ENCODE data around the gene IGLL1.
"Not testable (repeated sequence)": the region's sequence is repeated elsewhere in the genome, so short reads cannot be mapped to it uniquely, and the experiment has no call there.

DNA sequence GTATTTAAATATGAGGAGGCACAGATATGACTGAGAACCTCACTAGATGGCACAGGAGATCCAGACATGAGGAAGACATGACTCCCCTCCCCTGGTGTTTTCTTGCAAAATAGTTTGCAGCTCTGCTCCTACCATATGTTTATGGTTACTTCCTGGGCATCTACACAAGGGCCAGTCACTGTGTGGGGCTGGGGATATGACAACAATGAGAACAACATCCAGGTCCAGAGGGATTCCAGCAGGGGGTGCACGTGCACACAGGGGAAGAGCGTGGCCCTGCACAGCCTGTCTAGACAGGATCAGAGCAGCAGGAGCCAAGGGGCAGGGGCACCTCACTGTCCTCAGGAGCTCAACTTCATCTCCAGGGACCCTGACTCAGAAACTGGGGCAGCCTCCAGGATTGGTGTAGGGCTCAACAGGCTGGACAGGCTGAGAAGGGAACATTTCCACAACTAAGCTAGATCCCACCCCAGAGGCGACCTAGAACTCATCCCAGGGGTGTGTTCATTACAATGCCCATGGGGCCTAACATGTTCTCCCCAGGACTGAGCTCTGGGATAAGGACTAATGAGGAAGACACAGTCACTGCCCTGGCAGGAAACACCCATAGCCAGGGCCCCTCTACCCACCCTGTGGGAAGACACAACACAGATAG lies 47.4 kb upstream of the IGLL1 start:
- TF ChIP-seq TAF1 (IDR thresholded peaks at IDR 0.05; ENCODE audit: low read depth, low read length); POLR2A (IDR thresholded peaks at IDR 0.05; ENCODE audit: low read depth, low read length); POLR2AphosphoS5 (IDR thresholded peaks at IDR 0.05; ENCODE audit: low read depth, low read length); SPI1 (IDR thresholded peaks at IDR 0.05; ENCODE audit: low read depth, low read length); POU2F2 (IDR thresholded peaks at IDR 0.05; ENCODE audit: low read depth, low read length); PAX5 (IDR thresholded peaks at IDR 0.05; ENCODE audit: insufficient read depth, low read length, severe bottlenecking): not testable (repeated sequence)
